ENCODE data around the gene RAPGEF5.

Gene RAPGEF5

DNA sequence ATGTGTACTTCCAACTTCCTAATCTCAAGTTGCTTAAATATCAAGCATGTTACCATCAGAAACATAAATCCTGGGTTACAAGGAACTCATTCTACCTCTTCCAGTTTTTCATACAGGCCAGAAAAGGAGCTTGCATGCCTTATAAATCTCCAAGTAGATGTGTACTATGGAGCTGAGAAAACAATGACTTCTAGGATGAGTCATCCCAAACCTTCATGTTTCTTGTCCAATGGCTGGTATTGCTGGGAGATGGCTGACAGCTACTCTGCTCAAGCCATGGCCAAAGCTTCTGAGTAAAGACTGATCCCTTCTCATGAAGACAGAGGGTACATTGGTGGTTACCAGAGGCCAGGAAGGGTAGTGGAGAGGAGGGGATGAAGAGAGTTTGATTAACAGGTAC is 8.6 kb downstream of the RAPGEF5 start:
- no peak for DNase-seq

- DNase-seq: no peak
Observed at GRCh38 chr7:22346383-22347107, 10.4 kb downstream of the RAPGEF5 start.

DNA sequence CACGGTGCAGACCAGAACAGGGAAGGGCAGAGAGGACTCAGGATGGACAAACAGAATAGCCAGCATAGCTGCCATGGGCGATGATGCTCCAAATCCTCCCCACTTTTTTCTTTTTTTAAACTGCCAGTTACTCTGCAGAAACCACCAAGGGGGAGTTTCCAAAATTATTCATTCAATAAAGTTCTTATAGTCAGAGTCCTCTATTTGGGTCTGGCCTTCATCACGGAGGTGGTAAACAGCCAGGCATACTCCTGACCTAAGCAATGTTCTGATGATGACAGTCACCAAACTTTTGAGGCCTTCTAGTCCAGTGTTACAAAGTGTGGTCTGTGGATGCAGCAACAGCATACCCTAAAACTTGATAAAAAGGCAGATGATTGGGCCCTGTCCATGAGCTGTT is 12.3 kb downstream of the RAPGEF5 start:
- no peak for DNase-seq

GRCh38 chr7:22343612-22344011 is 13.3 kb downstream of the RAPGEF5 start:
- DNase-seq: no peak

DNA sequence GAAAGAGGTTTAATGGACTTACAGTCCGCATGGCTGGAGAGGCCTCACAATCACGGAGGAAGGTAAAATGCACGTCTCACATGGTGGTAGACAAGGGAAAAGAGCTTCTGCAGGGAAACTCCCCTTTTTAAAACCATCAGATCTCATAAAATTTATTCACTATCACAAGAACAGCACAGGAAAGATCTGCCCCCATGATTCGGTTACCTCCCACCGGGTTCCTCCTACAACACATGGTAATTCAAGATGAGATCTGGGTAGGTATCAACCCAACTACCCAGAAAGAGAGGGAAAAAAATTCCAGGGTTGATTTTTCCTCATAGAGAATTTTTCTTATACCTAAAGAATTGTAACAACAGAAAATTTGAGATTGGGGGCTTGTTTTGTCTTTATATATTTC is 13.9 kb downstream of the RAPGEF5 start:
- DNase-seq: no peak

DNA sequence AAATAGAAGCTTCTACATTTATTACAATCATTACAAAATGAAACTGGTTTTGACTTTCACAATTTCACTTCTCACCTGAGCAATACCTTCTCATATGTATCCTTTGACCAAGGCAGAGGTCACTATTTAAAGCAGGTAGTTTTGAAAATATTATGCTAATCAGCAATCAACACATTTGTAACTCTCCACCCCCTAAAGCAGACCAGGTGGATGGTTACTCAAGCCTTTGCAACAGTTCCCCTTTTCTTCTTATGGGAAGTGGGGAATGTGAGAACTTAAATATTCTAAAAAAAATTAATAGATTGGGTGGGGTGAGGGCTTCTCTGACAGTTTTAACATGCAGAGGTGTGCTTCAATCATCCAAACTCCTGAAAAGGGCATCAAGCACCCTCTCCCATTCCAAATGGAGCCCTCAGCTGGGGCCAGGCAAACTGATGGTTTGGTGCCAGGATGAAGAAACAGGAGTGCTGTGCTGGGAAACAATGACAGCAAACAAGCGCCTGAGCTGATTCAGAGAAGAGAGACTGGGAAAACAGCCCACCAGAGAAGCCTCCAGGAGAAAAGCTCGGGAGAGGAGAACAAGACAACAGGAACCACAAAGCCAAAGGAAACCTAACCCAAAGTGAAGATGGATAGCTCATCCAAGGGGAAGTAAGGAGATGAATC is 17.1 kb downstream of the RAPGEF5 start:
- DNase-seq: no peak

- DNase-seq: no peak
Observed at GRCh38 chr7:22338877-22339276, 18.1 kb downstream of the RAPGEF5 start.

DNA sequence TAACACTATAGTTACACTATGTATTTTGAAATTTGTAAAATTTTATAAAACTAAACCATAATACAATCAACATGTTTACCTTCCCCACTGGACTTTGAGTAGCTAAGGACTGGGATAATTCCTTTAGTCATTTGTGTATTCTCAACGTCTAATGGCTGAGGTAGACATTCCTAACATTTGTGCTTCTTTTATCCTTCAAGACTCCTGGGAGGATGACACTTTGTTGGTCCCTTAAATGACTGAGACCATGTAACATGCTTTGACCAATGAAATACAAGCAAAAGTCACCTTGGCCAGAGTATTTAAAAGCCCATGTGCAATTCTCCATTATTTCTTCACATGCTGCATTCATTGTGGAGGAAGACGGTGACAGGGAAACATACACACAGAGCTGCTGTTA is 18.5 kb downstream of the RAPGEF5 start:
- no peak for DNase-seq

DNA sequence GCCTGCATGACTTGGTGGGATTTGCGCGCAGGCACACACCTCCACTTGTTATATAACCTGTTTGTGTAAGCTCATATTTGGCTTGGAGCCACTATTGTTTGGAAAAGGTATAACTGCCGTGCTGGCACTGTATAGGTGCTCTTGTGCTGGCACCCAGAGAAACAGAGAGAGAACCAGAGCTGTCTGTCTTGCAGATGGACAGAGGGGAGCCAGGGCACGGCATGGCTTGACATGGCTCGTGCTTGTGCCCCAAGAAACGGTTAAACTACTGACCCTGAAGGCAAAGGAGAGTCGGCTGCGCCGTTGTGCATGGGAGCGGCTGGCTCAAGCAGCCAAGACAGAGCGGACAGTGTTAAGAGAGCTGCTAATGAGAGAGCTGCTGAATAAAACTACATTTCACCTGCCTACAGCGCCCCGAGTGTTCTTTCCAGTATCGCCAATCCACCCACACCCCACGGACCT is 23.2 kb downstream of the RAPGEF5 start:
- no peak for DNase-seq

- DNase-seq: no peak
Observed at GRCh38 chr7:22332461-22332870, 24.5 kb downstream of the RAPGEF5 start.

DNA sequence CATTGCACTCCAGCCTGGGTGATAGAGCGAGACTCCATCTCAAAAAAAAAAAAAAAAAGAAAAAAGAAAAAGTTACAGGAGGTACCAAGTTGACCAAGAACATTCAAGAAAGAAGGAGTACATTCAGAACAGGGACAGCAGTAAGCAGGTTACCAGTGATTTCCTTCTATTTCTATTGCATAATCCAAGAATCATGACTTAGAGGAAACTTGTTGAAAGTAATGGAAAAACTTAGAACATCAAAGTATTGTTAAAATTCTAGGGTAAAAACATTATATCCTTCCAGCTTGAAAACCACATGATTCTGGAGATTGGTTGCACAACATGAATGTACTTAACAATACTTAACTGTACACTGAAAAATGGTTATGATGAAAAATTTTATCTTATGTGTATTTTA is 25.2 kb downstream of the RAPGEF5 start:
- DNase-seq: no peak

GRCh38 chr7:22330903-22331302 is 26.1 kb downstream of the RAPGEF5 start:
- no peak for DNase-seq

DNA sequence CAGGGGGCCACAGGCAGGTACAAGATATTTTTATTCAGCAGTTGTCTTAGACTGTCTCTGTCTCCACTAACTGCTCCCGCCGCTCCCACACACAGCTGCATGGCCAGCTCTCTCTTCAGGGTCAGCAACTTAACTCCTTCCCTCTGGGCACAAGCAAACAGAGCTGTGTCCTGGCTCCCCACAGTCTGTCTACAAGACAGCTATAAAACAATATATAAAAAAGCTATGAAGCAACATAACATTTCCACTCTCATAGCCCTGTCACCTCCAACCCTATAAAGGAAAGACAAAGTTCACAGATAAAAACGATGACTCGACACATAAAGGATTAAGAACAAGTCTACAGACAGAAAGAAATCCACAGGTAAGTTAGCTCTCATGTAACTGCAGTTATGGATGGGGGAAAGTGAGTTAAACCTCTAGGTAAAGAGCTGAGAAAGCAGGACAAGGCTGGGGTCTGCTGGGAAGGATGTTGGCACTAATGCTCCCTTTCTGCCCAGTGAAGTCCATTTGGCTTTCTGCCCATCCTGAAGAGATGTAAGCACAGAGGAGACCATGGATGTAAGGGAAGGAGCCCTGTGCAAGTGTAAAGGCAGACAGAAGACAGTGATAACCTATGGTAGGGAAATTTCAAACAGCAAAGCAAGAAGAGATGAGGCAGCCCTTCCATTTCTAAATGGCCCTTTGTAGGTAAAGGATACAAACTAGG is 27.0 kb downstream of the RAPGEF5 start:
- DNase-seq: no peak

DNA sequence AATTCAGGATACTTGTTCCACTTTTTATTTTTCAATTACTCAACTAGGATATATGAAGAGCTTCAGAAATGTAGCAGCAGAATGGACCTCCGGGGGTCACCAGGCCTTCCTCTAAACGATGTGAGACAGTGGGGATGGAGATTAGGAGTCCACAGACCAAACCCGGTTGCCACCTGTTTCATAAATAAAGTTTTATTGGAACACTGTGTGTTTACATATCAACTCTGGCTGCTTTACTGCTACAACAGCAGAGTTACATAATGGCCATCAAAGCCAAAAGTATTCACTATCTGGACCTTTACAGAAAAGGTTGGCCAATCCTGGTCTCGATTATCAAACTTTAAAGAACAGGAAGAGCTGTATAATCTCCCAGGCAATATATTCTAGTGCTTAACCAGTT is 30.8 kb downstream of the RAPGEF5 start:
- DNase-seq: no peak

- DNase-seq: no peak
Observed at GRCh38 chr7:22325671-22326070, 31.3 kb downstream of the RAPGEF5 start.

DNA sequence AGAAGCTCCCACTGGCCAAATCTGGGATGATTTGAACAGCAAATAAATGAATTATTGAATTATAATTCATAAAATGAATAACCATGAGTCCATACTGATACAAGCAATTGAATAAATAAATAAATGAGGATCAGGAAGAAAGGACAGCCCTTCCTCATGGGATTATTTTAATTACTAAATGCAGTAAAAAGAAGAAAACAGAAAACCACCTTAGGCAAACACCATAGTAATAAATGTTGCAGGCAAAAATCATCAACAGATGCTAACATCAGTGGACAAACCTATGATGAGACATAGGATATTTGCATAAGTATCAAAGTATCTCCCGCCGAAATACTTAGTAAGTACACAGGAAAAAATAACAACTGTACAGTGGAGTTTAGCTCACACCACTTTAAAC is 33.2 kb downstream of the RAPGEF5 start:
- DNase-seq: no peak

GRCh38 chr7:22320416-22320815 is 36.5 kb downstream of the RAPGEF5 start:
- no peak for DNase-seq

DNA sequence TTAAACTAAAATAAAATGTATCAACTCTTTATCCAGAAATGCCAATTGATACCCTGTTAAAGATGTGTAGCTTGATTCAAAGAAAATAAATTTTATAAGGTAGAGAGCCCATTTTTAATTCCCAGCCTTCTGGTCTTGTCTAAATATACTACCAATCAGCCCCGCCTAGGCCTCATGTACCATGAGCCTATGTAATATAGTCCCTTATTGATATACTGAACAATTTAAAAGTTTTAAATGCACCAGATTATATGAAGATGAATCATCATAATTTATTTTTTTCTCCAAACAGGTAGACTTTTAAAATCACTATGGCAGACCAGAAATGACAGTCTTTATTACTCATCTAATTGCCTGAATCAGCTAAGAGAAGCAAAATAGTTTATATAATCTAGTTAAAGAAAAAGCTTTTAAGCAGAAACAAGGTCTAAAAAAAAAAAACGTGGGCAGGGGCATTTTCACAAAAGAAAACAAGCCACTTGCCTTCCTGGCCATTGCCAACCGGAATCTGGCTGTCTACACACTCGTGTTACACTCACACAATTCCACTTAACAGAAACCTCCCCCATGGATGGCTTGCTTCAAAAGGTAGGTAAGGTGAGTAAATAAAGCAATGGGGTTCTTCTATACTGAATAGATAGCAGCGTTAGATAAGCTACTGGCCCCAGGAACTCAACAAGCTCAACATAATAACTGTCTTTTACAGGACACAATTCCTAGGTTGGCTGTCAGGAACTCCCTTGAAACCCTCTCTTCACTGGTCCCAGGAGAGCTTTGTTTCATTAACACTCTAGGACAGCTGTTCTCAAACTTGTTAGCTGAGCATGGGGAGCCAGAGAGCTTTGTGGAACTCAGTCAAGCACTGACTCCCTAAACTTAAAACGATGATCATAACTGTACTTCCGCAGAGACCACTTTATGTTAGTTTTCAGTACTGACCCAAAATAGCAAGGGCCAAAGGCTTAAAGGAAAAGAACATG is 37.2 kb downstream of the RAPGEF5 start:
- no peak for DNase-seq

DNA sequence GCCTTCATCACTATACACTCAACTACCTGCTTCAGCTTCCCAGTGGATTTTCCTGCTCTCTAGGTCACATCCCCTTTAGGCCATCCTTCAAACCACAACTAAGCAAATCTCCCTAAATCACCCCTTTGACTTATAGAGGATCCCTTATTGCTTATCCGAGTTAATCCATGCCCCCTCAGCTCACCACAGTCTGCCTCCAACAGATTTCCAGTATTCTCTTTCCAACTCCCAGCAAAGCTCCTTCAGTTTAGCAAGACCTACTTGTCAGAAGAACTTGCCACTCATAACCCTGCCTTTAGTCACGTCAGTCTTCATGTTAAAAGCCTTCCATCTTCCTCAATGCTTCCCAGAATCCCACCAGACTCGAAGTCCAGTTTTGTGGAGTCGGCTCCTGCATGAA is 38.6 kb downstream of the RAPGEF5 start:
- DNase-seq: no peak

- DNase-seq: no peak
Observed at GRCh38 chr7:22317632-22318031, 39.3 kb downstream of the RAPGEF5 start.

- DNase-seq: no peak
Observed at GRCh38 chr7:22316914-22317313, 40.0 kb downstream of the RAPGEF5 start.

DNA sequence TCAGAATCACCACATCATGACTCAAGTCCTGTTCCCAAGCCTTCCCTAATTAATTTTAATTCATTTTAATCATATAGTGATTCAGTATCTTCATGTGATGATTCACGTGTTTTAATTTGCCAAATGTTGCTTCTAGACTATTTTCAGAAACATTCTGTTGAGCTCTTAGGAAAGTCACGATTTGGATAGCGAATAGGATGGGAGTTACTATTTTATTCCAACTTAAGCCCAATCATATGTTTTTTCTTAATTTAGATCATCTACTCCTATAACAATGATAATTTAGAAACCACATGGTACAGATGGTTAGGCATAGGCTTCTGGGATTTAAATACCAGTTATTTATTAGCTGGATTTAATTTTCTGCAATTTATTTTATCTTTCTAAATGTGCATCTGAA is 49.1 kb downstream of the RAPGEF5 start:
- DNase-seq: no peak

DNA sequence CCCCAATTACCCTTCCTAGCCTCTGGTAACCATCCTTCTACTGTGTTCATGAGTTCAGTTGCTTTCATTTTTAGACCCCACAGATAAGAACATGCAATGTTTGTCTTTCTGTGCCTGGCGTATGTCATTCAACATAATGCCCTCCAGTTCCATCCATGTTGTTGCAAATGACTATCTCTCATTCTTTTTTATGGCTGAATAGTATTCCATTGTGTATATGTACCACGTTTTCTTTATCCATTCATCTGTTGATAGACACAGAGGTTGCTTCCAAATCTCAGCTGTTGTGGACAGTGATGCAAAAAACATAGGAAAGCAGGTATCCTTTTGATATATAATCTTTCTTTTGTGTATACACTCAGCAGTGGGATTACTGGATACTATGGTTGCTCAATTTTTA is 51.2 kb downstream of the RAPGEF5 start:
- no peak for DNase-seq
